HG03521 (cell line): Measurements from ENCODE around the gene LYG1.
"Not testable (repeated sequence)": the region's sequence is repeated elsewhere in the genome, so short reads cannot be mapped to it uniquely, and the experiment has no call there.

Source experiments
- ATAC-seq: cut with Tn5 transposase; IDR thresholded peaks from one replicate; pipeline ENCODE4 v1.9.1; 2021; ENCODE audit warnings: mild to moderate bottlenecking, moderate library complexity; ENCODE audit not compliant: unreplicated experiment

The LYG1 gene

GRCh38 chr2:99301097-99301496, at the start of gene LYG1:
Gene LYG1, minus strand, starts transcription at chr2:99301197. Its CDS starts 5,527 bp downstream, at chr2:99295670.
- ATAC-seq: not testable (repeated sequence)

GRCh38 chr2:99350194-99350593, 49.2 kb upstream of the LYG1 start:
- no peak for ATAC-seq

- no peak for ATAC-seq
Observed at GRCh38 chr2:99348173-99348572, 47.2 kb upstream of the LYG1 start.

- ATAC-seq: no peak
Observed at GRCh38 chr2:99346218-99346617, 45.2 kb upstream of the LYG1 start.

GRCh38 chr2:99345446-99345845, 44.4 kb upstream of the LYG1 start:
- not testable (repeated sequence) for ATAC-seq

- ATAC-seq: no peak
Observed at GRCh38 chr2:99342536-99342935, 41.5 kb upstream of the LYG1 start.

GRCh38 chr2:99340669-99341236, 39.8 kb upstream of the LYG1 start:
- no peak for ATAC-seq

DNA sequence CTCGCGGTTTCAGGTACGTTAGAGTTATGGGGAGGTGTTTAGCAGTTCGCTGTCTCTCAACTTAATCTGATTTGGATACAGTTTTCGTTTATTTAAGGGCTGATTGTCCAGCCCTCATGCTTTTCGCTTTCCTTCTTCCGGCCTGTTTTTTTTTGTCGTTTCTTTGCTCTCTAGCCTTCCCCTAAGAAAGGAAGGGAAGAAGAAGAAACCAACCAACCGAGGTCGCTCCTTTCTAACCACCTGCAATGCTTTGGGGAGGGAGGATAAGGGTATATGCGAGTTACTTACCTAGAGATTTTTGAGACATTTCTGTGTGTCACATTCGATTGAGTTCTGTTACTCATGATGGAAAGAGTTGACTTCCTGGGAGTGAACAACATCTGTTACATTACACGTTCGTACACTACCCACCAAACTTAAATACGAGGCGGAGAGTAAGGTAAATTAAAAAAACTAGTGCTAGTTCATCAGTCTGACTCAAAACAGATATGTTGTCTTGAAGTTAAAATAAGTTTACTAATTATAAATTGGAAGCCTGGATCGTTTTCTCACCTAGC, 37.1 kb upstream of the LYG1 start:
- no peak for ATAC-seq

DNA sequence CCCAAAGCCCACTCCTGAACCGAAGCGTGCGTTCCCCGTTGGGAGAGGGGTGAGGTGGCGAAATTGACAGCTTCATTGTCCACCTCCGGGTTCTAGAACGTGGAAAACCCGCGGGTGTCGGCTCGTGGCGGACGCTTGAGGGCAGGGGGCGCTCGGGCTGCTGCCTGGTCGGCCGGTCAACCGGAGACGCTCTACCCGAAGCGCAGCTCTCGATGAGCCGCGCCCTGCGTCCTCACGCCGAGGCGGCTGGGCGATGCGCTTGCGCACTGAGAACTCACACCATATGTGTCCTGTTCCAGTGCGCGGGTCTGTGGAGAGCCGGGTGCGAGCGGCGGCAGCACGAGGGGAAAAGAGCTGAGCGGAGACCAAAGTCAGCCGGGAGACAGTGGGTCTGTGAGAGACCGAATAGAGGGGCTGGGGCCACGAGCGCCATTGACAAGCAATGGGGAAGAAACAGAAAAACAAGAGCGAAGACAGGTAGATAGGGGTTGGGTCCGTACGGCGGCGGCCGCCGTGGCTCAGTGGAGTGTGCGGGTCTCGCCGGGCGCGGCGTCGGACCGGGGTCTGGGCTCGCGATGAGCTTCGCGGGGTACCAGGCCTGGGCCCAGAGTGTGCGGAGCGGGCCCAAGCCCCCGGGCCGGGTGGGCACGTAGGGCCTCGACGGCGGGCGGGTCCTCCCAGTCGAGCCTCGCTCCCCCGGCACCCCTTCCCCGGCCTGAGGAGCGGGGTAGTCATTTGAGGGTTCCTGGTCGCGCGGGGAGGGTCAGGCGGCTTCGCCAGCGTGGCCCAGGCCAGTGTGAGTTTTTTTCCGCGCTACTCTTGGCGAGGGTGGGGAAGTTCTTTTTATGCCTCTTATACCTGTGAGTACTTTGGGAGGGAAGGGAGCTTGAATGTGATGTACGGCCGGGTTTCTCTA, 36.4 kb upstream of the LYG1 start, which contains the start of gene EIF5B:
Gene EIF5B, plus strand, starts transcription at position 277 of the 916 bp plus-strand sequence. Its CDS starts 166 bp downstream, at position 443.
- peak; percentile 48 for ATAC-seq

GRCh38 chr2:99336804-99337112, 35.8 kb upstream of the LYG1 start:
- ATAC-seq: peak; percentile 0

DNA sequence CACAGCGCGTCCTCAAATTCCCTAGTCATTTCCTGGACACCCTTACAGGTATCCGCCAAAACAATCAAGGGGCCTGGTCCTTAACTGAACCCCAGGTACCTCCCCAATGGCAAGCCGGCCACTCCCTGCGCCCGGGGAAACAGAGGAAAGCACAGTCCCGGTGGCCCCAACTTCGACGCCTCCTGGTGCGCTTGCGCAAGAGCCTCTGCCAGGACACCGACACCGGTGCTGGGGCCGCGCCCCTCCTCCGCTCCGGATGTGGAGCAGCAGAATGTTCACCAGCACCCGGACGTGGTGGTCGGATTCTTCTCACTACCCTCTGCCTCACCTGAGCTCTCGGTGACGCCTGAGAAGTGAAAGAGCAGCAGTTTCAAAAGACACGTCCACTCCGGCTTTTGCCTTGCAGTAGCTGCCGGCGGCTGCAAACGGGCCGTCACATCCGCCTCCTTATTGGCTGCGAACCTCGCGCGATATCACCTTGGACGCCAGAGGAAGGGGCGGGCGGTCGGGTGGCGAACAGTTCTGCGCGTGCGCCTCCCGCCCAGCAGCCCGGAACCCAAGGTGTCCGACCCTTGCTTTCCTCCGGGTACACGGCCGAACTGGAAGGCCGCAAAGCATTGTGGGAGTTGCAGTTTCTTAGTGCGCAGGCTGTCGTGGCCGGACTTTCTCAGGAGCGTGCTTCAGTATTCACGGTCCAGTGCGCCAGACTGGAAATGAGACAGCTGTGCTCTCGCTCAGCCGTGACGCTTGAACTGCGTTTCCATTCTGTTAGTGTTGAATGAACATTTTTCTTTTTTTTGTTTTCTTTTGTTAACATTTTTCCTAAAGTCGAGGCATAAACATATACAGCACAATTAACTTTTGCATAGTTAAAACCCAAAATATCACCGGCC, 35.2 kb upstream of the LYG1 start, which contains the start of gene TXNDC9:
Gene TXNDC9, minus strand, starts transcription at position 423 of the 893 bp plus-strand sequence. CDS start 3,123 bp downstream, outside the sequence.
- peak; percentile 68 for ATAC-seq

- ATAC-seq: no peak
Observed at GRCh38 chr2:99325384-99325783, 24.4 kb upstream of the LYG1 start.

DNA sequence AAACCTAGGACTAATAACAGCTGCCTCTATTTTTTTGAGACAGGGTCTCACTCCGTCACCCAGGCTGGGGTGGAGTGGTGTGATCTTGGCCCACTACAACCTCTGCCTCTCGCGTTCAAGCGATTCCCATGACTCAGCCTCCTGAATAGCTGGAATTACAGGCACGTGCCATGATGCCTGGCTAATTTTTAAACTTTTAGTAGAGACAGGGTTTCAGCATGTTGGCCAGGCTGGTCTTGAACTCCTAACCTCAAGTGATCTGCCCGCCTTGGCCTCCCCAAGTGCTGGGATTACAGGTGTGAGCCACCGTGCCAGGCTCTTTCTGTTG, 16.8 kb upstream of the LYG1 start:
- not testable (repeated sequence) for ATAC-seq

GRCh38 chr2:99317161-99317872, 16.3 kb upstream of the LYG1 start:
- ATAC-seq: no peak

- no peak for ATAC-seq
Observed at GRCh38 chr2:99299580-99299979, 1.4 kb downstream of the LYG1 start.

- ATAC-seq: no peak
Observed at GRCh38 chr2:99297994-99298393, 3.0 kb downstream of the LYG1 start.

DNA sequence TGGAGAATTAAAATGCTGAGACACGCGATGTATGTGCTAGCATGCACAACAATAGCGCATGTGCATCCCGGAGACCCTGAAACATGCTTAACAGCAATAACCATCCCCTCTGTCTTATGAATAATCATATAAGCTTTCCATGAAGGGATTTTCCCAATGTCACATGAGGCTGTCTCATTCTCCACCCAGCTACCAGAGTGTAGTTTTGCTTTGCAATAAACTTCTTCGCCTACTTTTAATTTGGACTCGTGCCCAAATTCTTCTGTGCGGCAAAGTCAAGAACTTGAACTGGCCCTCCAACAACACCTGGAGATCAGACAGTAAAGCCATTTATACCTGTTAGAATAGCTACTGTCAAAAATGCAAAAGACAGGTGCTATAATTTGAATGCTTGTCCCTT, 15.5 kb downstream of the LYG1 start:
- no peak for ATAC-seq

DNA sequence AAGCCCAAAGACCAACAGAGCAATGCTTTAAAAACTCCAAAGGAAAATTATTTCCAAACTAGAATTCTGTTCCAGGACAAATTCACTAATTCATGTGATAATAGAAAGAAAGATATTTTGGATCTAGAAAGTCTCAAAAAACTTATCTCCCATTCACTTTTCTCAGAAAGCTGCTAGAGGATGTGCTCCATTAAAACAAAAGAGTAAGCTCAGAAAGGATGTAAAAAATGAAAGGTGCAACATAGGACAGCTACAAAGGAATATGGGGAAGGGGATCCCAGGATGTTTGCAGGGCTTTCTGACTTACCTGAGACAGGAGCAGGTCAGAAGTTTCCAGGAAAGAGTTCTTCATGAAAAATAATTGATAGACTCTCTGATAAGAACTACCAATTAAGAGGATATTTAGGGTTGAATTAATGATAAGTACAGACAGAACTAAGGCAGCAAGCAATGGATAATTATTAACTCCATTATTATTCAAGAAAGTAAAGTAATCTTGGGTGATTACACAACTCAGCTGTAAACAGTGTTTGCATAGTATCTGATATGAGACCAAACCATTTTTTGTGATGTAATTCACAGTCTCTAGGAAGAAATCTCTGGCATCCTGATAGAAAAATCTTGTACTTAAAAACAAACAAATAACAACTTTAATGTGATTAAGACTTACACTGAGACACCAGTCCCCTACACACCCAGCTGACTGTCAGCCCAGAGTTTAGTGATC, 20.9 kb downstream of the LYG1 start:
- ATAC-seq: no peak

GRCh38 chr2:99278793-99279291, 22.2 kb downstream of the LYG1 start:
- no peak for ATAC-seq
